ENCODE results near the gene ITFG1. TPM values are rescaled to one million over a fixed set of nuclear protein-coding genes. Genes with fewer than 3 reads are reported as not detected.
A peak's percentile ranks its signal among the peaks of the same experiment; 100 is the strongest.
"Not testable (repeated sequence)": the region's sequence is repeated elsewhere in the genome, so short reads cannot be mapped to it uniquely, and the experiment has no call there.

The ITFG1 gene
- total RNA-seq, 2 donors from 2014 or later: 8.4 to 15.3 TPM

GRCh38 chr16:47463771-47464624, 3.1 kb upstream of the ITFG1 start:
- peaks cover 21% of the 10 kb centered on the region for H3K4me1 Mint-ChIP-seq
- H3K9me3 Mint-ChIP-seq: no peaks in the 10 kb centered on the region

DNA sequence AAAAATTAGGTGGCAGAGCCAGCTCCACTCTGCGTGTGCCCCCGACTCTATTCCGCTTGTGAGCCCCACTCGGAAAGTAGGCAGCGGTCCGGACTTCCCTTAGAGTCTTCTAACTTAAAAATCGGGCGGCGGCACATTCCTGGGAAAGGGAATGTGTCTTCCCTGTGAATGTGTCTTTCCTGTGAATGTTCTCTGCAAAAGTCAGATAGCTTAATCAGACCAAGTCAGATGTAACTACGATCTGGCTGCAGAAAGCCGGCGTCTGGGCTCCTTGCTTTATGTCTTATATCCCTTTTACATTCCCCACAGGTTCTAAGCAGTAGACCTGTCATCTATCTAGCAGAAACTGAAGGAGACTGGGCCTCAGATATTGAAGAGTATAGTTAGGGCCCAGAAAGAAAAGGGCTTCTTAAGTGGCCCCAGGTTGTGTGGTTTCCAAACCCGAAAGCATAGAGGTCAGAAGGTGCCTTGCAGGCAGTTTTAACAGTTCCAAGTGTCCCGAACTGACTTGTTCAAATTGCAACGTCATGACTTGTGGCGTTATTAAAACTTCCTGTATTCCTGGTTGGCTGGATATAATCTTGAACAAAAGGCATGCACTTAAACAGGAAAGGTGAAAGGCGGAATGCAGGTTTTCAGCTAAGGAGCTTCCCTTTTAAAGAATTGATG, 869 bp upstream of the ITFG1 start:
- ATAC-seq (replicated peaks): peak; percentile 27
- peaks cover 25% of the 10 kb centered on the region for H3K4me1 Mint-ChIP-seq
- H3K27me3 Mint-ChIP-seq: no peaks in the 10 kb centered on the region

More at GRCh38 chr16:47463771-47464624, 3.1 kb upstream of the ITFG1 start:
- no peak for ATAC-seq (replicated peaks)
- Mint-ChIP-seq H3K36me3 (ENCODE audit: low read depth) (peaks cover 11% of the 10 kb centered on the region), H3K4me3 (no peak overlapping the region), H3K27me3 (no peaks in the 10 kb centered on the region), H3K27ac (no peak overlapping the region)

DNA sequence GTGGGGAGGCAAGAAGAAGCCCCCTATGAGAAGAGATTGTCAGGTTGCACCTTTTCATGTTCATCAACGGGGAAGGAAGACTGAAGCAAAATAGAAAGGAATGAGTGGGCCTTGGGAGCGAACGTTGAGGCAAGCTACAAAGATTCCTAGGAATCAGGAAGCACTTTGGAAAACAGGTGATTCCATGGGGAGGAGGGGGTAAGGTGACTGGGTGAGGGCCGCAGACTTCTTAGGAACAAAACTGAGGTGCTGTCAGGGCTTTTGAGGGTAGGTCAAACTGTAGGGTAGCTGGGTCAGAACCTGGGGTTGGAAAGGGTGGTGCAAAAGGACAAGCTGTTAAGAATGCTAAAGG, 528 bp downstream of the ITFG1 start:
- Mint-ChIP-seq H3K36me3 (ENCODE audit: low read depth) (peaks cover 34% of the 10 kb centered on the region), H3K27me3 (no peaks in the 10 kb centered on the region), H3K9me3 (no peaks in the 10 kb centered on the region), H3K4me1 (peaks cover 25% of the 10 kb centered on the region), H3K27ac (peak overlapping the region; percentile 89), H3K4me3 (peak overlapping the region; percentile 86)
- ATAC-seq (replicated peaks): no peak

More for the DNA sequence above, 869 bp upstream of the ITFG1 start:
- Mint-ChIP-seq H3K27ac (peak overlapping the region; percentile 89), H3K36me3 (ENCODE audit: low read depth) (peaks cover 27% of the 10 kb centered on the region), H3K9me3 (no peaks in the 10 kb centered on the region), H3K4me3 (peak overlapping the region; percentile 86)

GRCh38 chr16:47459603-47460002, 1.3 kb downstream of the ITFG1 start:
- Mint-ChIP-seq H3K27me3 (no peaks in the 10 kb centered on the region), H3K36me3 (ENCODE audit: low read depth) (peaks cover 40% of the 10 kb centered on the region), H3K27ac (peak overlapping the region; percentile 89), H3K9me3 (no peaks in the 10 kb centered on the region), H3K4me3 (peak overlapping the region; percentile 86), H3K4me1 (peaks cover 25% of the 10 kb centered on the region)
- no peak for ATAC-seq (replicated peaks)

DNA sequence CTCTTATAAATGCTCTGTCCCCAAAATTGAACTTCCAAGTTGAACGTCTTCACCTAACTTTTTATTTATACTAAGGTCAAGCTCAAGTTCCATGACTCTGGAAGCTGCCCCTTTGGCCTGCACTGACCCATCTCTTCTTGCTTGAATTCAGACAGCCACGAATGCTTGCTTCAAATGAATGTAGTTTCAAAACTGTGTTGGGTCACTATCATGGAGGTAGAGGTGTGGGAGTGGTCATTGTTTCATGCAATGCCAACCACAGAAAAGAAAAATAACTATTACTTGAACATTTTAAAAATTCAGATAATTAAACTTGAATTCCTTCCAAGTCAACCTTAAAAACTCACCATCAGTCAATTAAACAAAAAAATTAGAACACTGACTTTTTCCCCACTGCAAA, 2.5 kb downstream of the ITFG1 start:
- Mint-ChIP-seq H3K4me1 (peaks cover 25% of the 10 kb centered on the region), H3K36me3 (ENCODE audit: low read depth) (peaks cover 51% of the 10 kb centered on the region), H3K27me3 (no peaks in the 10 kb centered on the region), H3K27ac (no peak overlapping the region), H3K9me3 (no peaks in the 10 kb centered on the region), H3K4me3 (no peak overlapping the region)
- ATAC-seq (replicated peaks): no peak

GRCh38 chr16:47449788-47450187, 11.1 kb downstream of the ITFG1 start:
- H3K9me3 Mint-ChIP-seq: no peaks in the 10 kb centered on the region
- no peaks in the 10 kb centered on the region for H3K27me3 Mint-ChIP-seq
- no peak overlapping the region for H3K27ac Mint-ChIP-seq
- H3K36me3 Mint-ChIP-seq (ENCODE audit: low read depth): peaks cover 78% of the 10 kb centered on the region
- no peak overlapping the region for H3K4me3 Mint-ChIP-seq
- no peak for ATAC-seq (replicated peaks)
- peaks cover 4% of the 10 kb centered on the region for H3K4me1 Mint-ChIP-seq

- Mint-ChIP-seq H3K9me3 (no peaks in the 10 kb centered on the region), H3K27ac (no peak overlapping the region), H3K4me3 (no peak overlapping the region), H3K4me1 (peaks cover 4% of the 10 kb centered on the region), H3K36me3 (ENCODE audit: low read depth) (peaks cover 77% of the 10 kb centered on the region), H3K27me3 (no peaks in the 10 kb centered on the region)
- no peak for ATAC-seq (replicated peaks)
Measured at GRCh38 chr16:47448830-47449575, 11.9 kb downstream of the ITFG1 start.

- no peak overlapping the region for H3K27ac Mint-ChIP-seq
- no peak for ATAC-seq (replicated peaks)
- H3K27me3 Mint-ChIP-seq: no peaks in the 10 kb centered on the region
- peaks cover 4% of the 10 kb centered on the region for H3K4me1 Mint-ChIP-seq
- H3K36me3 Mint-ChIP-seq (ENCODE audit: low read depth): peaks cover 72% of the 10 kb centered on the region
- no peak overlapping the region for H3K4me3 Mint-ChIP-seq
- no peaks in the 10 kb centered on the region for H3K9me3 Mint-ChIP-seq
Measured at GRCh38 chr16:47446431-47446830, 14.4 kb downstream of the ITFG1 start.

DNA sequence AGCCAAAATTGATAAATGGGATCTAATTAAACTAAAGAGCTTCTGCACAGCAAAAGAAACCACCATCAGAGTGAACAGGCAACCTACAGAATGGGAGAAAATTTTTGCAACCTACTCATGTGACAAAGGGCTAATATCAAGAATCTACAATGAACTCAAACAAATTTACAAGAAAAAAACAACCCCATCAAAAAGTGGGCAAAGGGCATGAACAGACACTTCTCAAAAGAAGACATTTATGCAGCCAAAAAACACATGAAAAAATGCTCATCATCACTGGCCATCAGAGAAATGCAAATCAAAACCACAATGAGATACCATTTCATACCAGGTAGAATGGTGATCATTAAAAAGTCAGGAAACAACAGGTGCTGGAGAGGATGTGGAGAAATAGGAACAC, 18.0 kb downstream of the ITFG1 start:
- Mint-ChIP-seq H3K4me1 (peaks cover 10% of the 10 kb centered on the region), H3K36me3 (ENCODE audit: low read depth) (peaks cover 62% of the 10 kb centered on the region)
- not testable (repeated sequence) for ATAC-seq (replicated peaks); H3K27me3 Mint-ChIP-seq; H3K9me3 Mint-ChIP-seq; H3K4me3 Mint-ChIP-seq; H3K27ac Mint-ChIP-seq

DNA sequence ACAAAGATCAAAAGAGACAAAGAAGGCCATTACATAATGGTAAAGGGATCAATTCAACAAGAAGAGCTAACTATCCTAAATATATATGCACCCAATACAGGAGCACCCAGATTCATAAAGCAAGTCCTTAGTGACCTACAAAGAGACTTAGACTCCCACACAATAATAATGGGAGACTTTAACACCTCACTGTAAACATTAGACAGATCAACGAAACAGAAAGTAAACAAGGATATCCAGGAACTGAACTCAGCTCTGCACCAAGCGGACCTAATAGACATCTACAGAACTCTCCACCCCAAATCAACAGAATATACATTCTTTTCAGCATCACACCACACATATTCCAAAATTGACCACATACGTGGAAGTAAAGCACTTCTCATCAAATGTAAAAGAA, 20.8 kb downstream of the ITFG1 start:
- not testable (repeated sequence) for H3K4me3 Mint-ChIP-seq; H3K27me3 Mint-ChIP-seq; H3K27ac Mint-ChIP-seq; ATAC-seq (replicated peaks); H3K9me3 Mint-ChIP-seq
- Mint-ChIP-seq H3K36me3 (ENCODE audit: low read depth) (peaks cover 57% of the 10 kb centered on the region), H3K4me1 (peaks cover 10% of the 10 kb centered on the region)

- H3K4me3 Mint-ChIP-seq; ATAC-seq (replicated peaks); H3K9me3 Mint-ChIP-seq; H3K4me1 Mint-ChIP-seq; H3K27ac Mint-ChIP-seq; H3K27me3 Mint-ChIP-seq: not testable (repeated sequence)
- peaks cover 28% of the 10 kb centered on the region for H3K36me3 Mint-ChIP-seq (ENCODE audit: low read depth)
Measured at GRCh38 chr16:47434274-47434673, 26.6 kb downstream of the ITFG1 start.

GRCh38 chr16:47431960-47432359, 28.9 kb downstream of the ITFG1 start:
- ATAC-seq (replicated peaks): peak; percentile 53
- Mint-ChIP-seq H3K36me3 (ENCODE audit: low read depth) (peaks cover 28% of the 10 kb centered on the region), H3K4me1 (peaks cover 5% of the 10 kb centered on the region), H3K27ac (no peak overlapping the region), H3K4me3 (no peak overlapping the region), H3K27me3 (no peaks in the 10 kb centered on the region), H3K9me3 (no peaks in the 10 kb centered on the region)

GRCh38 chr16:47426806-47427205, 34.1 kb downstream of the ITFG1 start:
- no peaks in the 10 kb centered on the region for H3K9me3 Mint-ChIP-seq
- no peaks in the 10 kb centered on the region for H3K4me1 Mint-ChIP-seq
- H3K27ac Mint-ChIP-seq: no peak overlapping the region
- no peaks in the 10 kb centered on the region for H3K27me3 Mint-ChIP-seq
- H3K36me3 Mint-ChIP-seq (ENCODE audit: low read depth): peaks cover 58% of the 10 kb centered on the region
- no peak overlapping the region for H3K4me3 Mint-ChIP-seq
- ATAC-seq (replicated peaks): no peak

DNA sequence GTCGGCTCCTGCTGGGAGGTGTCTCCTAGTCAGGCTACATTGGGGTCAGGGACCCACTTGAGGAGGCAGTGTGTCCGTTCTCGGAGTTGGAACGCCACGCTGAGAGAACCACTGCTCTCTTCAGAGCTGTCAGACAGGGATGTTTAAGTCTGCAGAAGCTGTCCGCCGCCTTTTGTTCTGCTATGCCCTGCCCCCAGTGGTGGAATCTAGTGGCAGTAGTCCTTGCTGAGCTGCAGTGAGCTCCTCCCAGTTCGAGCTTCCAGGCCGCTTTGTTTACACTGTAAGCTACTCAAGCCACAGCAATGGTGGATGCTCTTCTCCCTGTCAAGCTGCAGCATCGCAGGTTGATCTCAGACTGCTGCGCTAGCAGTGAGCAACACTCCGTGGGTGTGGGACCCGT, 36.0 kb downstream of the ITFG1 start:
- no peak for ATAC-seq (replicated peaks)
- no peaks in the 10 kb centered on the region for H3K27me3 Mint-ChIP-seq
- no peaks in the 10 kb centered on the region for H3K9me3 Mint-ChIP-seq
- no peak overlapping the region for H3K4me3 Mint-ChIP-seq
- H3K36me3 Mint-ChIP-seq (ENCODE audit: low read depth): peaks cover 56% of the 10 kb centered on the region
- no peaks in the 10 kb centered on the region for H3K4me1 Mint-ChIP-seq
- no peak overlapping the region for H3K27ac Mint-ChIP-seq
